ENCODE results near the gene MSH6. TPM values are rescaled to one million over a fixed set of nuclear protein-coding genes. Genes with fewer than 3 reads are reported as not detected.

Gene MSH6
- total and polyA plus RNA-seq, 9 of the 15 experiments (the other 6 are each of a cell fraction or from before 2014, with no cell fraction given): 15.3 to 147 (median 80.5) TPM

- TF ChIP-seq RCOR1 (IDR thresholded peaks at IDR 0.05; ENCODE audit: borderline replicate concordance in 1 of 2, low read depth in 2 of 2, low read length in 2 of 2) (0 out of 4 replicates have a peak, but pooled peaks of 1 of the 2 experiments have one; percentile 20), ZNF518B (CRISPR knock-in tag; IDR thresholded peaks at IDR 0.05) (no peak), NFE2 (IDR thresholded peaks at IDR 0.05; ENCODE audit: low read depth) (no peak), MCM2 (IDR thresholded peaks at IDR 0.05; ENCODE audit: low read depth) (no peak), CREBBP (IDR thresholded peaks at IDR 0.05; ENCODE audit: low read depth, low read length) (no peak), RBM34 (IDR thresholded peaks at IDR 0.05; ENCODE audit: borderline replicate concordance, insufficient read depth, low read length) (no peak), ZNF449 (CRISPR knock-in tag; IDR thresholded peaks at IDR 0.05) (no peak), RHOXF2B (CRISPR knock-in tag; conservative IDR thresholded peaks at IDR 0.05) (no peak), STAT5A (IDR thresholded peaks at IDR 0.05; ENCODE audit: borderline replicate concordance, low read length) (no peak), STAG1 (CRISPR knock-in tag; IDR thresholded peaks at IDR 0.05; ENCODE audit: borderline replicate concordance) (peak; percentile 75; the same call in 1 of the 2 replicates), CTBP1 (IDR thresholded peaks at IDR 0.05; ENCODE audit: borderline replicate concordance) (peak; percentile 37; the same call in 1 of the 2 replicates), RBM25 (IDR thresholded peaks at IDR 0.05; ENCODE audit: low read depth, low read length, severe bottlenecking) (no peak), PML (IDR thresholded peaks at IDR 0.05; ENCODE audit: low read length) (no peak)
- TF ChIP-seq, protein P1, sequence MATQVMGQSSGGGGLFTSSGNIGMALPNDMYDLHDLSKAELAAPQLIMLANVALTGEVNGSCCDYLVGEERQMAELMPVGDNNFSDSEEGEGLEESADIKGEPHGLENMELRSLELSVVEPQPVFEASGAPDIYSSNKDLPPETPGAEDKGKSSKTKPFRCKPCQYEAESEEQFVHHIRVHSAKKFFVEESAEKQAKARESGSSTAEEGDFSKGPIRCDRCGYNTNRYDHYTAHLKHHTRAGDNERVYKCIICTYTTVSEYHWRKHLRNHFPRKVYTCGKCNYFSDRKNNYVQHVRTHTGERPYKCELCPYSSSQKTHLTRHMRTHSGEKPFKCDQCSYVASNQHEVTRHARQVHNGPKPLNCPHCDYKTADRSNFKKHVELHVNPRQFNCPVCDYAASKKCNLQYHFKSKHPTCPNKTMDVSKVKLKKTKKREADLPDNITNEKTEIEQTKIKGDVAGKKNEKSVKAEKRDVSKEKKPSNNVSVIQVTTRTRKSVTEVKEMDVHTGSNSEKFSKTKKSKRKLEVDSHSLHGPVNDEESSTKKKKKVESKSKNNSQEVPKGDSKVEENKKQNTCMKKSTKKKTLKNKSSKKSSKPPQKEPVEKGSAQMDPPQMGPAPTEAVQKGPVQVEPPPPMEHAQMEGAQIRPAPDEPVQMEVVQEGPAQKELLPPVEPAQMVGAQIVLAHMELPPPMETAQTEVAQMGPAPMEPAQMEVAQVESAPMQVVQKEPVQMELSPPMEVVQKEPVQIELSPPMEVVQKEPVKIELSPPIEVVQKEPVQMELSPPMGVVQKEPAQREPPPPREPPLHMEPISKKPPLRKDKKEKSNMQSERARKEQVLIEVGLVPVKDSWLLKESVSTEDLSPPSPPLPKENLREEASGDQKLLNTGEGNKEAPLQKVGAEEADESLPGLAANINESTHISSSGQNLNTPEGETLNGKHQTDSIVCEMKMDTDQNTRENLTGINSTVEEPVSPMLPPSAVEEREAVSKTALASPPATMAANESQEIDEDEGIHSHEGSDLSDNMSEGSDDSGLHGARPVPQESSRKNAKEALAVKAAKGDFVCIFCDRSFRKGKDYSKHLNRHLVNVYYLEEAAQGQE (IDR thresholded peaks at IDR 0.05; ENCODE audit: borderline replicate concordance): peak; percentile 82
- TF ChIP-seq, protein P1 (CRISPR knock-in tag; IDR thresholded peaks at IDR 0.05; ENCODE audit: low read depth): no peak
These were observed 14.9 kb upstream of the MSH6 start (continued) for GRCh38 chr2:47767880-47768609.
